ENCODE results near the gene MAD2L1BP.

DNA sequence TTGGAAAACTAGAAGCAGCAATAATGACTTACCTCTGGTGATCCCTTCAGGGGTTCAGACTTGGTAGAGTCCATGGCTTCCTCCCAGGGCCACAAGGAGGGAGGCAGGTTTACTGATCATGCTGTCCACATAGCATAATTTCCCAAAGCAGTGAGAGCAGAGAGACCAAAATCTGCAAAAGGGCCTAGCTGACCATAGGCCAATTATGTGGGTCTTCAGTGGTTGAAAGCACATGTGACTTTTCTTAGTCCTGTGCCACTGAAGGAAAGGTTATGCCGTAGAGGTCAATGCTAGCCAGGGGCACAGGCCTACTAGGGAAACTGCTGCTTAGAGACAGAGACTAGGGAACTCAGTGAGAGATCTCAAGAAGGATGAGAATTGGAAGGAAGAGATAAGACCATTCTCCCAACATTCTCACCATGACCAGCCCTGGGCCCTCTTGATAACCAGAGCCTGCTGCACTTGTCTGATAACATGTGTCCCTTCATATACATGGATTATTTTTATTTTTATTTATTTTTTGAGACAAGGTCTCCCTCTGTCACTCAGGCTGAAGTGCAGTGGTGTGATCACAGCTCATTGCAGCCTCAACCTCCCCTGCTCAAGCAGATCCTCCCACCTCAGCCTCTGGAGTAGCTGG is 4.5 kb upstream of the MAD2L1BP start:
- no peak for TF ChIP-seq POLR2A (IDR thresholded peaks at IDR 0.05)
- TF ChIP-seq, protein P1, sequence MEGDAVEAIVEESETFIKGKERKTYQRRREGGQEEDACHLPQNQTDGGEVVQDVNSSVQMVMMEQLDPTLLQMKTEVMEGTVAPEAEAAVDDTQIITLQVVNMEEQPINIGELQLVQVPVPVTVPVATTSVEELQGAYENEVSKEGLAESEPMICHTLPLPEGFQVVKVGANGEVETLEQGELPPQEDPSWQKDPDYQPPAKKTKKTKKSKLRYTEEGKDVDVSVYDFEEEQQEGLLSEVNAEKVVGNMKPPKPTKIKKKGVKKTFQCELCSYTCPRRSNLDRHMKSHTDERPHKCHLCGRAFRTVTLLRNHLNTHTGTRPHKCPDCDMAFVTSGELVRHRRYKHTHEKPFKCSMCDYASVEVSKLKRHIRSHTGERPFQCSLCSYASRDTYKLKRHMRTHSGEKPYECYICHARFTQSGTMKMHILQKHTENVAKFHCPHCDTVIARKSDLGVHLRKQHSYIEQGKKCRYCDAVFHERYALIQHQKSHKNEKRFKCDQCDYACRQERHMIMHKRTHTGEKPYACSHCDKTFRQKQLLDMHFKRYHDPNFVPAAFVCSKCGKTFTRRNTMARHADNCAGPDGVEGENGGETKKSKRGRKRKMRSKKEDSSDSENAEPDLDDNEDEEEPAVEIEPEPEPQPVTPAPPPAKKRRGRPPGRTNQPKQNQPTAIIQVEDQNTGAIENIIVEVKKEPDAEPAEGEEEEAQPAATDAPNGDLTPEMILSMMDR (IDR thresholded peaks at IDR 0.05) = no peak
